ENCODE measurements around the gene CCDC12.
A peak's percentile ranks its signal among the peaks of the same experiment; 100 is the strongest.

The CCDC12 gene

GRCh38 chr3:46985588-46985987 is 9.0 kb upstream of the CCDC12 start:
- Histone ChIP-seq H3K4me1 (ENCODE audit: control insufficient read depth in 1 of 2, insufficient read depth in 2 of 2, low read length in 2 of 2) (peaks cover 3 to 4% of the 10 kb centered on the region in 2 donors), H3K27ac (ENCODE audit: low read length) (no peak overlapping the region), H3K4me3 (ENCODE audit: low read depth in 1 of 2, low read length in 2 of 2) (no peak overlapping the region), H3K36me3 (ENCODE audit: control insufficient read depth in 1 of 2, insufficient read depth in 2 of 2, low read length in 2 of 2) (peaks cover 0 to 5% of the 10 kb centered on the region in 2 donors), H3K27me3 (ENCODE audit: low read depth, low read length) (no peaks in the 10 kb centered on the region), H3K9me3 (ENCODE audit: control insufficient read depth in 1 of 2, low read length in 2 of 2) (no peaks in the 10 kb centered on the region)

- H3K4me1 ChIP-seq (ENCODE audit: control insufficient read depth in 1 of 2, insufficient read depth in 2 of 2, low read length in 2 of 2): peaks cover 4 to 7% of the 10 kb centered on the region in 2 donors
These were observed 8.3 kb upstream of the CCDC12 start for GRCh38 chr3:46984591-46985459.

GRCh38 chr3:46982546-46982945 is 6.0 kb upstream of the CCDC12 start:
- H3K27me3 ChIP-seq (ENCODE audit: low read depth, low read length): no peaks in the 10 kb centered on the region
- H3K4me3 ChIP-seq (ENCODE audit: low read depth in 1 of 2, low read length in 2 of 2): no peak overlapping the region
- H3K27ac ChIP-seq (ENCODE audit: low read length): no peak overlapping the region
- H3K4me1 ChIP-seq (ENCODE audit: control insufficient read depth in 1 of 2, insufficient read depth in 2 of 2, low read length in 2 of 2): peaks cover 9 to 22% of the 10 kb centered on the region in 2 donors
- H3K36me3 ChIP-seq (ENCODE audit: control insufficient read depth in 1 of 2, insufficient read depth in 2 of 2, low read length in 2 of 2): no peaks in the 10 kb centered on the region
- no peaks in the 10 kb centered on the region for H3K9me3 ChIP-seq (ENCODE audit: control insufficient read depth in 1 of 2, low read length in 2 of 2)

More at GRCh38 chr3:46984591-46985459, 8.3 kb upstream of the CCDC12 start:
- Histone ChIP-seq H3K36me3 (ENCODE audit: control insufficient read depth in 1 of 2, insufficient read depth in 2 of 2, low read length in 2 of 2) (peaks cover 0 to 5% of the 10 kb centered on the region in 2 donors), H3K27ac (ENCODE audit: low read length) (no peak overlapping the region), H3K9me3 (ENCODE audit: control insufficient read depth in 1 of 2, low read length in 2 of 2) (no peaks in the 10 kb centered on the region), H3K4me3 (ENCODE audit: low read depth in 1 of 2, low read length in 2 of 2) (no peak overlapping the region), H3K27me3 (ENCODE audit: low read depth, low read length) (no peaks in the 10 kb centered on the region)

GRCh38 chr3:46981932-46982471 is 5.5 kb upstream of the CCDC12 start:
- Histone ChIP-seq H3K36me3 (ENCODE audit: control insufficient read depth in 1 of 2, insufficient read depth in 2 of 2, low read length in 2 of 2) (no peaks in the 10 kb centered on the region), H3K4me1 (ENCODE audit: control insufficient read depth in 1 of 2, insufficient read depth in 2 of 2, low read length in 2 of 2) (peaks cover 9 to 28% of the 10 kb centered on the region in 2 donors), H3K9me3 (ENCODE audit: control insufficient read depth in 1 of 2, low read length in 2 of 2) (no peaks in the 10 kb centered on the region), H3K27me3 (ENCODE audit: low read depth, low read length) (no peaks in the 10 kb centered on the region), H3K4me3 (ENCODE audit: low read depth in 1 of 2, low read length in 2 of 2) (peak overlapping the region in 1 of 2 donors; percentile 42), H3K27ac (ENCODE audit: low read length) (peak overlapping the region; percentile 76)

- Histone ChIP-seq H3K4me3 (ENCODE audit: low read depth in 1 of 2, low read length in 2 of 2) (peak overlapping the region; percentile 61 to 76), H3K36me3 (ENCODE audit: control insufficient read depth in 1 of 2, insufficient read depth in 2 of 2, low read length in 2 of 2) (peaks cover 0 to 3% of the 10 kb centered on the region in 2 donors), H3K4me1 (ENCODE audit: control insufficient read depth in 1 of 2, insufficient read depth in 2 of 2, low read length in 2 of 2) (peaks cover 9 to 35% of the 10 kb centered on the region in 2 donors), H3K9me3 (ENCODE audit: control insufficient read depth in 1 of 2, low read length in 2 of 2) (no peaks in the 10 kb centered on the region), H3K27ac (ENCODE audit: low read length) (peak overlapping the region; percentile 56), H3K27me3 (ENCODE audit: low read depth, low read length) (no peaks in the 10 kb centered on the region)
These were observed 3.5 kb upstream of the CCDC12 start for GRCh38 chr3:46979958-46980497.

- H3K4me3 ChIP-seq (ENCODE audit: low read depth in 1 of 2, low read length in 2 of 2): peak within 1 kb of the TSS; percentile 76 to 86
- H3K27me3 ChIP-seq (ENCODE audit: low read depth, low read length): no peaks in the 10 kb centered on the region
- H3K9me3 ChIP-seq (ENCODE audit: control insufficient read depth in 1 of 2, low read length in 2 of 2): no peaks in the 10 kb centered on the region
- H3K4me1 ChIP-seq (ENCODE audit: control insufficient read depth in 1 of 2, insufficient read depth in 2 of 2, low read length in 2 of 2): peaks cover 9 to 42% of the 10 kb centered on the region in 2 donors
- H3K27ac ChIP-seq (ENCODE audit: low read length): peak within 1 kb of the TSS; percentile 94
- peaks cover 0 to 3% of the 10 kb centered on the region in 2 donors for H3K36me3 ChIP-seq (ENCODE audit: control insufficient read depth in 1 of 2, insufficient read depth in 2 of 2, low read length in 2 of 2)
These were observed 2.7 kb upstream of the CCDC12 start, which contains the start of gene NBEAL2 for GRCh38 chr3:46978985-46979944. Gene NBEAL2, plus strand, starts transcription at chr3:46979666. Its CDS starts 196 bp downstream, at chr3:46979862.

GRCh38 chr3:46978381-46978780 is 1.8 kb upstream of the CCDC12 start:
- Histone ChIP-seq H3K27ac (ENCODE audit: low read length) (no peak overlapping the region), H3K36me3 (ENCODE audit: control insufficient read depth in 1 of 2, insufficient read depth in 2 of 2, low read length in 2 of 2) (peaks cover 0 to 3% of the 10 kb centered on the region in 2 donors), H3K27me3 (ENCODE audit: low read depth, low read length) (no peaks in the 10 kb centered on the region), H3K4me1 (ENCODE audit: control insufficient read depth in 1 of 2, insufficient read depth in 2 of 2, low read length in 2 of 2) (peaks cover 9 to 48% of the 10 kb centered on the region in 2 donors), H3K9me3 (ENCODE audit: control insufficient read depth in 1 of 2, low read length in 2 of 2) (no peaks in the 10 kb centered on the region), H3K4me3 (ENCODE audit: low read depth in 1 of 2, low read length in 2 of 2) (peak overlapping the region in 1 of 2 donors; percentile 76)

- Histone ChIP-seq H3K36me3 (ENCODE audit: control insufficient read depth in 1 of 2, insufficient read depth in 2 of 2, low read length in 2 of 2) (peaks cover 0 to 3% of the 10 kb centered on the region in 2 donors), H3K27ac (ENCODE audit: low read length) (no peak overlapping the region), H3K9me3 (ENCODE audit: control insufficient read depth in 1 of 2, low read length in 2 of 2) (no peaks in the 10 kb centered on the region), H3K4me3 (ENCODE audit: low read depth in 1 of 2, low read length in 2 of 2) (no peak overlapping the region), H3K4me1 (ENCODE audit: control insufficient read depth in 1 of 2, insufficient read depth in 2 of 2, low read length in 2 of 2) (peaks cover 9 to 48% of the 10 kb centered on the region in 2 donors), H3K27me3 (ENCODE audit: low read depth, low read length) (no peaks in the 10 kb centered on the region)
These were observed 1.3 kb upstream of the CCDC12 start for GRCh38 chr3:46977811-46978195.

GRCh38 chr3:46974421-46975171 is 1.9 kb downstream of the CCDC12 start:
- Histone ChIP-seq H3K27ac (ENCODE audit: low read length) (peak overlapping the region; percentile 40), H3K27me3 (ENCODE audit: low read depth, low read length) (no peaks in the 10 kb centered on the region), H3K9me3 (ENCODE audit: control insufficient read depth in 1 of 2, low read length in 2 of 2) (no peaks in the 10 kb centered on the region), H3K36me3 (ENCODE audit: control insufficient read depth in 1 of 2, insufficient read depth in 2 of 2, low read length in 2 of 2) (peaks cover 0 to 3% of the 10 kb centered on the region in 2 donors), H3K4me3 (ENCODE audit: low read depth in 1 of 2, low read length in 2 of 2) (peak overlapping the region; percentile 19 to 32), H3K4me1 (ENCODE audit: control insufficient read depth in 1 of 2, insufficient read depth in 2 of 2, low read length in 2 of 2) (peaks cover 15 to 65% of the 10 kb centered on the region in 2 donors)

GRCh38 chr3:46972396-46972795 is 4.1 kb downstream of the CCDC12 start:
- Histone ChIP-seq H3K9me3 (ENCODE audit: control insufficient read depth in 1 of 2, low read length in 2 of 2) (no peaks in the 10 kb centered on the region), H3K36me3 (ENCODE audit: control insufficient read depth in 1 of 2, insufficient read depth in 2 of 2, low read length in 2 of 2) (peaks cover 0 to 3% of the 10 kb centered on the region in 2 donors), H3K4me1 (ENCODE audit: control insufficient read depth in 1 of 2, insufficient read depth in 2 of 2, low read length in 2 of 2) (peaks cover 11 to 50% of the 10 kb centered on the region in 2 donors), H3K27me3 (ENCODE audit: low read depth, low read length) (no peaks in the 10 kb centered on the region), H3K4me3 (ENCODE audit: low read depth in 1 of 2, low read length in 2 of 2) (no peak overlapping the region), H3K27ac (ENCODE audit: low read length) (no peak overlapping the region)

Measured in muscle layer of duodenum (tissue), 2 donors.